H1 (cell line): ENCODE data around the gene NAGLU. TPM values are rescaled to one million over a fixed set of nuclear protein-coding genes. Genes with fewer than 3 reads are reported as not detected.

Source experiments
- CTCF ChIA-PET: fragments of 300-600 bp; sonication (Branson Sonifier 250); formaldehyde crosslinking; loops from one replicate; lab custom pipeline; 2021; ENCODE audit not compliant: partially characterized antibody; lab: Charles Lee
- POLR2A ChIA-PET: fragments of 300-600 bp; sonication (Branson Sonifier 250); formaldehyde crosslinking; loops from one replicate; lab custom pipeline; 2021; ENCODE audit warnings: inconsistent platforms; ENCODE audit not compliant: partially characterized antibody; lab: Charles Lee
- DNase-seq, 2 experiments: peaks; one replicate each; pipeline versions ENCODE4 v3.0.0 to v3.0.0-alpha.2; 2010 to 2022; ENCODE audit warnings: low spot score in 2 of 2, low read depth in 1 of 2, mixed read lengths in 1 of 2
- FAIRE-seq: peaks from 2 replicates; lab custom pipeline; 2011; peaks lifted over from hg19 to GRCh38; lab: Jason Lieb, UNC
- H2AFZ ChIP-seq: 2 replicates; pipeline ENCODE4 v1.8.1; 2012; ENCODE audit warnings: low read length, inconsistent platforms
- H2AK5ac ChIP-seq: 2 replicates; pipeline ENCODE4 v1.6.1; 2013; ENCODE audit warnings: low read depth, low read length
- H2BK120ac ChIP-seq: replicated peaks from 2 replicates; pipeline ENCODE3; 2013; ENCODE audit warnings: low read depth, low read length, inconsistent platforms
- H2BK12ac ChIP-seq: 2 replicates; pipeline ENCODE4 v1.6.1; 2013; ENCODE audit warnings: low read depth, low read length
- H2BK15ac ChIP-seq: 2 replicates; pipeline ENCODE4 v1.6.1; 2013; ENCODE audit warnings: low read length
- H2BK20ac ChIP-seq: 2 replicates; pipeline ENCODE4 v1.6.1; 2013; ENCODE audit warnings: low read length
- H2BK5ac ChIP-seq: 2 replicates; pipeline ENCODE4 v1.6.1; 2013; ENCODE audit warnings: low read depth, low read length
- H3K14ac ChIP-seq: 2 replicates; pipeline ENCODE4 v1.6.1; 2013; ENCODE audit warnings: inconsistent platforms; ENCODE audit not compliant: insufficient read length
- H3K18ac ChIP-seq: 2 replicates; pipeline ENCODE4 v1.6.1; 2013; ENCODE audit warnings: low read length; ENCODE audit errors: extremely low read depth
- H3K23ac ChIP-seq: 2 replicates; pipeline ENCODE4 v1.6.1; 2013; ENCODE audit warnings: inconsistent platforms; ENCODE audit not compliant: insufficient read length
- H3K23me2 ChIP-seq: 2 replicates; pipeline ENCODE4 v1.6.1; 2013; ENCODE audit warnings: low read depth, low read length
- H3K27ac ChIP-seq: 2 replicates; pipeline ENCODE4 v1.6.1; 2011; ENCODE audit warnings: low read depth, low read length, inconsistent platforms
- H3K27me3 ChIP-seq, 4 experiments: replicated peaks in 1 of 4; 1 replicate in 1 of 4; 2 replicates in 3 of 4; pipeline versions ENCODE4 v1.6.1 to v1.8.1; 2011 to 2013; ENCODE audit warnings: low read length in 3 of 4, mild to moderate bottlenecking in 3 of 4, inconsistent platforms in 2 of 4, mixed read lengths in 2 of 4, moderate library complexity in 1 of 4; ENCODE audit not compliant: control insufficient read depth in 3 of 4, insufficient read depth in 3 of 4; ENCODE audit errors: extremely low read depth in 1 of 4
- H3K36me3 ChIP-seq, 4 experiments: 2 replicates each; pipeline versions ENCODE4 v1.6.1 to v1.8.1; 2011 to 2013; ENCODE audit warnings: mild to moderate bottlenecking in 4 of 4, low read length in 3 of 4, moderate library complexity in 2 of 4, control low read depth in 1 of 4, inconsistent platforms in 1 of 4; ENCODE audit not compliant: insufficient read depth in 4 of 4, control insufficient read depth in 2 of 4
- H3K4ac ChIP-seq: replicated peaks from 2 replicates; pipeline ENCODE3; 2013; ENCODE audit warnings: low read length, low read depth, mixed read lengths, inconsistent platforms; ENCODE audit not compliant: insufficient read length
- H3K4me1 ChIP-seq, 4 experiments: replicated peaks in 1 of 4; 1 replicate in 1 of 4; 2 replicates in 3 of 4; pipeline versions ENCODE4 v1.6.1 to v1.8.1; 2011 to 2013; ENCODE audit warnings: low read length in 3 of 4, inconsistent platforms in 2 of 4, mixed read lengths in 1 of 4; ENCODE audit not compliant: insufficient read depth in 4 of 4, control insufficient read depth in 3 of 4
- H3K4me2 ChIP-seq, 2 experiments: 2 replicates each; pipeline versions ENCODE4 v1.6.1 to v1.8.1; 2011 to 2013; ENCODE audit warnings: low read depth in 2 of 2, low read length in 2 of 2, control low read depth in 1 of 2, inconsistent platforms in 1 of 2, mild to moderate bottlenecking in 1 of 2; ENCODE audit not compliant: insufficient read depth in 1 of 2
- H3K4me3 ChIP-seq, 4 experiments: fragments of 200-600, 300-600 bp in 1 of 4; sonication (generic), shearing (Covaris generic), sonication (Bioruptor Twin) in 1 of 4; 2 replicates each; pipeline versions ENCODE4 v1.5.1 to v1.8.1; 2011 to 2016; ENCODE audit warnings: low read length in 4 of 4, low read depth in 3 of 4, control low read depth in 2 of 4, inconsistent platforms in 2 of 4, mild to moderate bottlenecking in 2 of 4, mixed read lengths in 1 of 4, moderate library complexity in 1 of 4; ENCODE audit not compliant: insufficient read depth in 2 of 4; ENCODE audit errors: extremely low read depth in 1 of 4
- H3K56ac ChIP-seq: replicated peaks from 2 replicates; pipeline ENCODE3; 2013; ENCODE audit warnings: low read depth, mild to moderate bottlenecking, mixed read lengths, low read length, inconsistent platforms; ENCODE audit not compliant: insufficient read length
- H3K79me1 ChIP-seq: 2 replicates; pipeline ENCODE4 v1.6.1; 2013; ENCODE audit warnings: low read depth, low read length, control low read depth
- H3K79me2 ChIP-seq, 2 experiments: 2 replicates each; pipeline versions ENCODE4 v1.6.1 to v1.8.1; 2012 to 2013; ENCODE audit warnings: low read length in 2 of 2, mild to moderate bottlenecking in 2 of 2, inconsistent platforms in 1 of 2; ENCODE audit not compliant: insufficient read depth in 2 of 2, control insufficient read depth in 1 of 2
- H3K9ac ChIP-seq, 4 experiments: replicated peaks in 1 of 4; 1 replicate in 1 of 4; 2 replicates in 3 of 4; pipeline versions ENCODE4 v1.6.1 to v1.8.1; 2011 to 2013; ENCODE audit warnings: low read depth in 3 of 4, low read length in 3 of 4, control low read depth in 2 of 4, mild to moderate bottlenecking in 2 of 4, moderate library complexity in 2 of 4, inconsistent platforms in 1 of 4; ENCODE audit errors: extremely low read depth in 1 of 4
- H3K9me3 ChIP-seq, 2 experiments: 2 replicates each; pipeline versions ENCODE4 v1.6.1 to v1.8.1; 2012 to 2013; ENCODE audit warnings: mild to moderate bottlenecking in 2 of 2, moderate library complexity in 2 of 2, control low read depth in 1 of 2, inconsistent platforms in 1 of 2, low read depth in 1 of 2, low read length in 1 of 2, mixed read lengths in 1 of 2; ENCODE audit not compliant: insufficient read depth in 2 of 2
- H4K20me1 ChIP-seq, 2 experiments: replicated peaks in 1 of 2; 2 replicates each; pipeline versions ENCODE3 to v1.8.1; 2011 to 2013; ENCODE audit warnings: inconsistent platforms in 2 of 2, low read length in 2 of 2, mild to moderate bottlenecking in 1 of 2; ENCODE audit not compliant: insufficient read depth in 2 of 2, control insufficient read depth in 1 of 2
- H4K5ac ChIP-seq: 2 replicates; pipeline ENCODE4 v1.6.1; 2013; ENCODE audit warnings: low read length, low read depth, mixed read lengths, inconsistent platforms; ENCODE audit not compliant: insufficient read length
- H4K8ac ChIP-seq: 2 replicates; pipeline ENCODE4 v1.8.0; 2013; ENCODE audit warnings: mild to moderate bottlenecking, moderate library complexity, low read length, inconsistent platforms; ENCODE audit not compliant: insufficient read depth; ENCODE audit errors: extremely low read depth
- H4K91ac ChIP-seq: replicated peaks from 2 replicates; pipeline ENCODE3; 2013; ENCODE audit warnings: low read length, mixed read lengths, inconsistent platforms; ENCODE audit not compliant: insufficient read length
- BRCA1 ChIP-seq: IDR thresholded peaks from 2 replicates; pipeline ENCODE4 v1.6.1; 2012; ENCODE audit warnings: low read depth, low read length, improper control_type of control experiment
- NANOG ChIP-seq: IDR thresholded peaks from 2 replicates; pipeline ENCODE4 v1.6.1; 2011; ENCODE audit warnings: low read length, low read depth, mild to moderate bottlenecking, inconsistent platforms; ENCODE audit not compliant: insufficient read depth, poor library complexity, severe bottlenecking
- SIN3A ChIP-seq, 2 experiments: IDR thresholded peaks in 1 of 2; conservative IDR thresholded peaks in 1 of 2; 2 replicates each; pipeline ENCODE4 v1.6.1; 2011 to 2012; ENCODE audit warnings: low read length in 2 of 2, improper control_type of control experiment in 1 of 2, low read depth in 1 of 2, mild to moderate bottlenecking in 1 of 2
- SP2 ChIP-seq: IDR thresholded peaks from 2 replicates; pipeline ENCODE4 v1.6.1; 2012; ENCODE audit warnings: mild to moderate bottlenecking, low read length, inconsistent platforms
- WGBS, 2 experiments: shearing (Covaris generic) in 1 of 2; methylation state at CpG; one replicate each; pipeline versions ENCODE4 v1.1.6 to v1.1.7; 2013 to 2015; ENCODE audit warnings: low lambda C conversion rate in 2 of 2, mixed read lengths in 2 of 2, inconsistent platforms in 1 of 2, low coverage in 1 of 2, missing lambda C conversion rate in 1 of 2; ENCODE audit not compliant: insufficient replicate concordance in 2 of 2, insufficient coverage in 1 of 2, insufficient read length in 1 of 2; ENCODE audit errors: extremely low coverage in 1 of 2, missing lambda C conversion rate in 1 of 2; 5-methylcytosine and 5-hydroxymethylcytosine counted together
- polyA plus RNA-seq, 7 experiments: library from polyadenylated mRNA; depleted of rRNA in 3 of 7; stranded (reverse) in 5 of 7; unstranded in 2 of 7; fragments of >200 nt in 5 of 7; fragments of 200-250 nt in 2 of 7; gene quantifications; 1 replicate in 5 of 7; 2 replicates in 1 of 7; 4 replicates in 1 of 7; pipeline versions ENCODE4 v1.2.1 to v1.2.3, GENCODE V29; 2011 to 2013; ENCODE audit warnings: missing spikeins in 2 of 7, mixed read lengths in 2 of 7
- total RNA-seq: library from RNA; stranded (reverse); fragmentation: NEBNext Ultra II Directional; extraction: Animal tissue kit (Norgen Biotek cat#: 25700); gene quantifications from 2 replicates; pipeline ENCODE4 v1.2.1, GENCODE V29; 2021

NAGLU gene
- total and polyA plus RNA-seq, 2 of the 8 experiments (the other 6 are each of a cell fraction or from before 2014, with no cell fraction given), result 21.3 to 21.6 TPM

DNA sequence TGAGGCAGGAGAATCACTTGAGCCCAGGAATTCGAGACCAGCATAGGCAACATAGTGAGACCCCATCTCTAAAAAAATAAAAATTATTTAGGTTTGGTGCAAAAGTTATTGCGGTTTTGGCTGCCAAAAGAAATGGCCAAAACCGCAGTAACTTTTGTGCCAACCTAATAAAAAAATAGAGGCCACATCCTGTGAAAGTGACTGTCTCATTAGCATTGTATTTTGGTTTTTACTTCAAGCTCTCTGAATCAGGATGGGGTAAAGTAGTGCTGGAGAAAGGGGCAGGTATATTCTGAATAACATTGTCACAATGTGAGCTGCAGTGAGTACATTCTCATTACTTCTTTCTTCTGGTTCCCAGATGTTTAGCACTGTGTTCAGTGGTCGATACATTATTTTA lies 41.4 kb upstream of the NAGLU start:
- FAIRE-seq, result no peak
- Histone ChIP-seq H3K14ac (no peak overlapping the region), H2AFZ (no peak overlapping the region), H3K79me2 (no peaks in the 10 kb centered on the region), H3K27me3 (no peaks in the 10 kb centered on the region), H2BK120ac (no peak overlapping the region), H3K4me3 (no peak overlapping the region), H3K36me3 (peaks cover 9 to 50% (median 27%) of the 10 kb centered on the region in 4 experiments; a peak in 6 of 8 replicates), H2BK5ac (no peak overlapping the region), H3K4me2 (no peak overlapping the region), H3K4me1 (no peaks in the 10 kb centered on the region), H3K18ac (no peak overlapping the region), H3K23ac (no peak overlapping the region), H3K9ac (peak overlapping the region in 1 of 4 experiments; percentile 43; a peak in 1 of 7 replicates), H2BK12ac (no peak overlapping the region), H4K91ac (no peak overlapping the region), H3K9me3 (no peaks in the 10 kb centered on the region), H3K27ac (no peak overlapping the region), H2BK15ac (no peak overlapping the region), H3K79me1 (no peaks in the 10 kb centered on the region), H4K8ac (no peak overlapping the region), H3K23me2 (no peaks in the 10 kb centered on the region), H4K5ac (no peak overlapping the region), H3K4ac (no peak overlapping the region), H4K20me1 (peaks cover 0 to 2% of the 10 kb centered on the region in 2 experiments), H2AK5ac (no peak overlapping the region), H2BK20ac (no peak overlapping the region), H3K56ac (no peak overlapping the region)
- ChIA-PET POLR2A (no interaction called here), CTCF (interaction anchor here (0.6 to 1.6 kb wide), 6 partner anchors 8 to 370 kb away, joined by 3 to 6 read pairs (median 3); no protein-coding TSS in a partner anchor)
- no peak for DNase-seq
- WGBS, 2 experiments, result 87% methylated on average over 4 of the region's 4 CpGs; no CpG with 5 or more reads in 1 of the 2 experiments
- TF ChIP-seq SP2 (no peak), BRCA1 (no peak), SIN3A (conservative IDR thresholded peaks at IDR 0.05 in 1 of 2, IDR thresholded peaks at IDR 0.05 in 1 of 2; ENCODE audit: low read depth in 1 of 2, low read length in 2 of 2) (no peak), NANOG (no peak)
